GM19438 (cell line): Measurements from ENCODE around the gene FOXRED2.
"Not testable (repeated sequence)": the region's sequence is repeated elsewhere in the genome, so short reads cannot be mapped to it uniquely, and the experiment has no call there.

Experiments
- ATAC-seq: cut with Tn5 transposase; IDR thresholded peaks from one replicate; pipeline ENCODE4 v1.9.1; 2021; ENCODE audit warnings: low read depth; ENCODE audit not compliant: unreplicated experiment

FOXRED2 gene

GRCh38 chr22:36520423-36520822 is 13.6 kb upstream of the FOXRED2 start:
- ATAC-seq = no peak

GRCh38 chr22:36519906-36520305 is 13.1 kb upstream of the FOXRED2 start:
- not testable (repeated sequence) for ATAC-seq

- ATAC-seq = no peak
Observed at GRCh38 chr22:36514766-36515165, 7.9 kb upstream of the FOXRED2 start.

- ATAC-seq = no peak
Observed at GRCh38 chr22:36512991-36513390, 6.2 kb upstream of the FOXRED2 start.

GRCh38 chr22:36512333-36512732 is 5.5 kb upstream of the FOXRED2 start:
- ATAC-seq = no peak

- ATAC-seq = no peak
Observed at GRCh38 chr22:36510966-36511881, 4.4 kb upstream of the FOXRED2 start.

GRCh38 chr22:36510384-36510783 is 3.5 kb upstream of the FOXRED2 start:
- no peak for ATAC-seq

- ATAC-seq = no peak
Observed at GRCh38 chr22:36507518-36508010, 724 bp upstream of the FOXRED2 start.

GRCh38 chr22:36505998-36506635 is 723 bp downstream of the FOXRED2 start:
- ATAC-seq = no peak

GRCh38 chr22:36497910-36498665 is 8.8 kb downstream of the FOXRED2 start:
- no peak for ATAC-seq

- ATAC-seq = no peak
Observed at GRCh38 chr22:36493690-36494110, 13.1 kb downstream of the FOXRED2 start.

GRCh38 chr22:36492109-36492508 is 14.7 kb downstream of the FOXRED2 start:
- no peak for ATAC-seq

- no peak for ATAC-seq
Observed at GRCh38 chr22:36491155-36491554, 15.7 kb downstream of the FOXRED2 start.

- ATAC-seq = no peak
Observed at GRCh38 chr22:36486619-36487384, 20.0 kb downstream of the FOXRED2 start.

GRCh38 chr22:36481393-36482168 is 25.3 kb downstream of the FOXRED2 start, which contains the start of gene TXN2:
Gene TXN2 (minus strand): TSS chr22:36481640. CDS start chr22:36480837, 803 bp downstream.
- ATAC-seq = peak; percentile 85

- ATAC-seq = no peak
Observed at GRCh38 chr22:36480941-36481392, 25.9 kb downstream of the FOXRED2 start.

GRCh38 chr22:36478966-36479365 is 27.9 kb downstream of the FOXRED2 start:
- ATAC-seq = no peak

GRCh38 chr22:36475341-36475740 is 31.5 kb downstream of the FOXRED2 start:
- no peak for ATAC-seq

- no peak for ATAC-seq
Observed at GRCh38 chr22:36472689-36473088, 34.2 kb downstream of the FOXRED2 start.
